Measurements from ENCODE around the gene NUF2. TPM values are rescaled to one million over a fixed set of nuclear protein-coding genes. Genes with fewer than 3 reads are reported as not detected.

Gene NUF2
- total RNA-seq, 1 experiment from 2014 or later = 30.7 TPM

- H3K79me1 ChIP-seq (ENCODE audit: insufficient read depth, low read depth, low read length, poor library complexity, severe bottlenecking) = no peaks in the 10 kb centered on the region
- H2BK120ac ChIP-seq (ENCODE audit: low read depth, low read length, poor library complexity, severe bottlenecking) = no peak overlapping the region
- H3K27ac Mint-ChIP-seq = no peak overlapping the region
Measured at GRCh38 chr1:163381487-163382184, 59.9 kb downstream of the NUF2 start.

More at GRCh38 chr1:163381487-163382184, 59.9 kb downstream of the NUF2 start:
- no peaks in the 10 kb centered on the region; a peak in 1 of 7 replicates for H3K36me3 Mint-ChIP-seq (ENCODE audit: insufficient read depth in 1 of 3, low read depth in 3 of 3)
- Histone ChIP-seq H4K5ac (ENCODE audit: insufficient read length, low read depth, low read length) (no peak overlapping the region), H3K14ac (ENCODE audit: insufficient read depth, low read length) (no peak overlapping the region), H3K23ac (ENCODE audit: insufficient read length, low read depth, low read length) (no peak overlapping the region), H2BK20ac (ENCODE audit: low read depth, low read length, poor library complexity, severe bottlenecking) (no peak overlapping the region), H2BK12ac (ENCODE audit: insufficient read length, low read depth, low read length) (no peak overlapping the region), H3K27me3 (ENCODE audit: insufficient read depth, low read length) (no peaks in the 10 kb centered on the region), H3K9ac (ENCODE audit: extremely low read depth, insufficient read length, low read length) (no peak overlapping the region), H3K79me2 (ENCODE audit: insufficient read depth, low read length) (no peaks in the 10 kb centered on the region), H2BK15ac (ENCODE audit: low read depth, low read length) (no peak overlapping the region), H3K4me2 (ENCODE audit: insufficient read depth, insufficient read length, low read length) (no peak overlapping the region), H3K56ac (ENCODE audit: insufficient read length, low read depth, low read length) (no peak overlapping the region), H4K20me1 (ENCODE audit: control insufficient read depth, insufficient read depth, insufficient read length) (no peaks in the 10 kb centered on the region), H4K91ac (ENCODE audit: insufficient read length, low read depth, low read length) (no peak overlapping the region), H3K27ac (ENCODE audit: insufficient read length, low read depth, low read length) (no peak overlapping the region), H3K4me1 (ENCODE audit: insufficient read depth, low read length) (no peaks in the 10 kb centered on the region), H3K23me2 (ENCODE audit: insufficient read length, low read depth, low read length, poor library complexity, severe bottlenecking) (no peaks in the 10 kb centered on the region), H3T11ph (ENCODE audit: low read length) (no peak overlapping the region), H2BK5ac (ENCODE audit: insufficient read length, low read length) (no peak overlapping the region), H2AK5ac (ENCODE audit: insufficient read length, low read length) (no peak overlapping the region), H3K18ac (ENCODE audit: insufficient read length, low read depth, low read length) (no peak overlapping the region), H3K9me3 (ENCODE audit: control insufficient read depth, low read depth, low read length) (no peaks in the 10 kb centered on the region), H3K4ac (ENCODE audit: low read depth, low read length) (no peak overlapping the region), H2AFZ (ENCODE audit: low read length) (no peak overlapping the region), H4K8ac (replicated peaks; ENCODE audit: insufficient read length, low read depth, low read length) (no peak overlapping the region)
- TF ChIP-seq CTCF (conservative IDR thresholded peaks at IDR 0.05) = no peak
- no peak for DNase-seq
- H3K4me3 Mint-ChIP-seq = no peak overlapping the region
- no peaks in the 10 kb centered on the region for H3K27me3 Mint-ChIP-seq (ENCODE audit: low read depth)
- H3K4me1 Mint-ChIP-seq = no peaks in the 10 kb centered on the region
- WGBS (ENCODE audit: extremely low coverage, insufficient read length, low lambda C conversion rate) = no CpG with 5 or more reads among the region's 2 CpGs
- H3K9me3 Mint-ChIP-seq = 0 out of 5 replicates have a peak, but pooled peaks cover 0 to 3% of the 10 kb centered on the region in 2 experiments

Measured in H9 (cell line).